ENCODE results near the gene MYO3A. TPM values are rescaled to one million over a fixed set of nuclear protein-coding genes. Genes with fewer than 3 reads are reported as not detected.

The MYO3A gene
- under 1 TPM in 2 of 3 donors, not detected in 1; 0.03 to 0.53 TPM for polyA plus RNA-seq

DNA sequence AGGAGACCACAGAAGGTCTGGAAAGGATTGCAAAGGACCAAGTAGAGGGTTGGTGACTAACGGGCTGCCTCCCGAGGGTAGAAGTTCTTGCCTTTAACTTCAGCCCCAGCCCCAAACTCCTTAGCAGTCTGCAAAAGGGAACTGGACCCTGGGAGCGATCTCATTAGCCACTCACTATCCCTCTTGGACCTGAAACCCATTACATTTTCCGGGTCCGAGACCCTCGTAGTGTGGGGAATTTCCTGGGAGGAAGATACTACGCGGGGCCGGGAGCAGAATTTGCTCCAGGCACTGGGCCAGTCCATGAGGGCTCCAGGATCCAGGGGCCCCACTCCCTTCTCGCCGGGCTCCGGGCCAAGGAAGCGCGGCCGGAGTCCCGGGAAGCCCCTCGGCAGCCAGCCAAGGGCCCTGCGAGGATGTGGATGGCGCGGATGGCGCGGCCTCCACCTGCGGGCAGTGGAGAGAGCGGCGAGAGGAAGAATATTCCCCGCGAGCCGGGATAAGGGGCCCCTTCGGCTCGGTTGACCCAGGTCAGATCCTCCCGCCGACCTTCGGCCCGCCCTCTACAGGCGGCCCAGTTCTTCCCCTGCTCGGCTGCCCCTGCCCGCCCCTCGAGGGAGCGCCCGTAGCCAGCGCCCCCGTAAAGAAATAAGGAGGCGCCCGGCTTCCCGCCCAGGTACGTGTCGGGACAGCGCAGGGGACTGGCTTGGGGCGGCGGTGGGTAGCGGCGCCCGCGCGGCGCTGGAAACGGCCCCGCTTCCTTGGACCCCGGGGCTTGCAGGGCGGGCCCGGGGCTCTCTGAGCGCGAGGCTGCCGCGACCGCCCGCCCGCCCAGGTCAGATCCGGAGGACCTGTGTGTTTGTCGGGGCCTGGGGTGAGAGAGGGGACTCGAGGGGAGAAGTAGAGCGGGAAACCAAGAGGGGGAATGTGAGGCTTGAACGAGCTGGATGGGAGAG is at the start of gene MYO3A:
Gene MYO3A, plus strand, starts transcription at position 577 of the 956 bp plus-strand sequence. CDS start 17,882 bp downstream, outside the sequence.
- H3K27ac ChIP-seq (ENCODE audit: low read depth, low read length): no peak within 1 kb of the TSS
- WGBS, 3 donors: 5 to 8% (median 7%) methylated on average over 54 to 73 of the region's 73 CpGs

DNA sequence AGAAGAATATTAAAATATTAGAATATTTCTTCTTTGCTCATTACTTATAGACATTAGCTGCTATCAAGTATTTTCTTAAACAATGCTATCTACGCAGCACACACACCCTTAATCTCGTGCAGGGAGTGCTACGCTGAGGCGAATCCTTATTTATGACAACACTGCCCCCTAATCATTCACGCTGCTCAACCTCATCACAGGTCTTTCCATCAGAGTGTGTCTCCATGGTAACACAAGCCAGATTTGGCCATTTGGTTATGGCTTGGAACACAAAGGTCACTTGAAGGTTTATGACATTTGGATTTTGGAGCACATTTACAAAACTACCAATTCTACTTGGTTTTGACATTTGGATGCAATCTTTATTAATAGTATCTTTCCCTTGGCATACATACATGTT is 45.4 kb upstream of the MYO3A start:
- H3K27ac ChIP-seq (ENCODE audit: low read depth, low read length): no peak overlapping the region
- WGBS, 3 donors: 54 to 75% (median 70%) methylated on average over 5 of the region's 5 CpGs

- H3K27ac ChIP-seq (ENCODE audit: low read depth, low read length): no peak overlapping the region
- WGBS, 3 donors: 50 to 88% (median 77%) methylated on average over 2 of the region's 2 CpGs
Measured at GRCh38 chr10:25890995-25891394, 43.0 kb upstream of the MYO3A start.

DNA sequence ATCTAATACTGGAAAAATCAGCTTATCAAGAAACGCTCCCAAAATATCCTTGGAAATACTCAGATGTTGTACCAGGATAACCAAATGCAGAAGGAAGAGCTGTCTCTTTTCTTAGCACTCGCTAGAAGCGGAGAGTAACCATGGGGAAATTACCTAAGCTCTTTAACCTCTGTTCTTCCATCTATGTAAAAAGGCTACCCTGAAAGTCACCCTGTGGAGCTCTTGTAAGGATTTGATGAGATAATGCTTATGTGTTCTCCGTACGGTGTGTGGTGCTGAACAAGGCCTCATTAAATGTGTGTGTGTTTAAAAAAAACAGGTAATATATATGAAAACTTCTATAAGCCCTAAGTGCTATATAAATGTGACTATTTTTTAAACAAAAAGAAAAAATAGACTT is 38.2 kb upstream of the MYO3A start:
- 72 to 81% (median 77%) methylated on average over 5 of the region's 5 CpGs for WGBS, 3 donors
- no peak overlapping the region for H3K27ac ChIP-seq (ENCODE audit: low read depth, low read length)

- WGBS, 3 donors: 33 to 66% (median 38%) methylated on average over 3 of the region's 3 CpGs
- H3K27ac ChIP-seq (ENCODE audit: low read depth, low read length): no peak overlapping the region
Measured at GRCh38 chr10:25896421-25896820, 37.6 kb upstream of the MYO3A start.

DNA sequence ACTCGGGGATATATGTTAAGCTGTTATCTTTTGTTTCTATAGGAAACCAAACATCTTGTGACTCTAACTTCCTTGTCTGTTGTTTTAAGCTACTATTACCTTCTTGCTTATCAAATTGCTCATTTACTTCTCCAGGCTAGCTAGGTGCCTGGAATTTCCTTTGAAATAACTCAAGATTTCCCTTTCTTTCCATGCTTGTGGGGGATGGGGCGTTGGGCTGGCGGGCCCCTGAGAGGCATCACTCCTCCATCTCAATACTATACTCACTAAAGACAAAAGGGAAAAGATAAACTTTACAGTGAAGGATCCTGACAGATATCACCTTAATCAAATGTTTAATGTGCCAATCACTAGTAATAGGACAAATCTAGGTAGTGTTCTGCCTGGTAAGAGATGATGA is 34.7 kb upstream of the MYO3A start:
- H3K27ac ChIP-seq (ENCODE audit: low read depth, low read length): no peak overlapping the region
- 47 to 67% (median 54%) methylated on average over 3 of the region's 3 CpGs for WGBS, 3 donors

DNA sequence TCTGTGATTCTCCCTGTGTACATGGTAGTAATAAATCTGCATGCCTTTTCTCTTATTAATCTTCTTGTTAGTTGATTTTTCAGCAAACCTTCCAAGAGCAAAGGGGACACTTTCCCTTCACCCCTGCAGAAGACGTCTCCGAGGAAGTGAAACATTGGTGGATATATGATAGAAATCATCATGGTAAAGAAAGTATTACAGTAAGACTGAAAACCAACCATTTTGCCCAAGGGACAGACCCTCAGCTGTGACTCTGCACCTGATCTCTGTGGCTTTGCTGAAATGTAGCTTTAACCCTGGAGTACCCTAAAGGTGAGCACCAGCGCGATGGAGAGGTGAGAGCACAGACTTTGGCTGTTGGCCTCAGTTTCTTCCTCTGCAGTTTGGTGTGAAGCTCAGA is 32.8 kb upstream of the MYO3A start:
- WGBS, 3 donors: 87 to 90% (median 87%) methylated on average over 4 of the region's 4 CpGs

GRCh38 chr10:25902002-25902401 is 32.0 kb upstream of the MYO3A start:
- WGBS, 3 donors: 79 to 85% (median 84%) methylated on average over 5 of the region's 5 CpGs
- no peak overlapping the region for H3K27ac ChIP-seq (ENCODE audit: low read depth, low read length)

More for the DNA sequence above, 32.8 kb upstream of the MYO3A start:
- H3K27ac ChIP-seq (ENCODE audit: low read depth, low read length): no peak overlapping the region

- WGBS, 3 donors: 59 to 75% (median 69%) methylated on average over 4 of the region's 4 CpGs
- no peak overlapping the region for H3K27ac ChIP-seq (ENCODE audit: low read depth, low read length)
Measured at GRCh38 chr10:25907261-25907660, 26.8 kb upstream of the MYO3A start.

DNA sequence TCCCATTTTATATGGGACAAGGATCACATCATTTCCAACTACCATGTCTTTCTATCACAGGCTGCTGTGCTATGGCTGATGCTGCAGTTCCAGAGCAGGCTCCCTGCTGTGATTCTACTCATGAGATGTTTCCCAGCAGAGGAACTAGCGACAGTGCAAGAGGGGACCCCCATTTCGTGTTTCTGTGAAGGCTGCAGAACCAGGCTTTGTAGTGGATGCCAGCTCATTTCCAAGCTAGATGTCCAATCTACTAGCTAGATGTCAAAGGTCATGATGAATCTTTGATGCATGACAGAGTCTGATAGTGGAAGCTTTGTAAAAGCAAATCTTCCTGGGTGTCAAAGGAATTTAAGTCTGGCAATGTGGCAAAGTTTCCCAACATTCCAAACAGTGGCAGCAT is 21.2 kb upstream of the MYO3A start:
- H3K27ac ChIP-seq (ENCODE audit: low read depth, low read length): no peak overlapping the region
- 11 to 54% (median 21%) methylated on average over 2 of the region's 2 CpGs for WGBS, 3 donors

- no peak overlapping the region for H3K27ac ChIP-seq (ENCODE audit: low read depth, low read length)
- WGBS, 3 donors: 37 to 58% (median 52%) methylated on average over 2 of the region's 2 CpGs
Measured at GRCh38 chr10:25914776-25915175, 19.3 kb upstream of the MYO3A start.

DNA sequence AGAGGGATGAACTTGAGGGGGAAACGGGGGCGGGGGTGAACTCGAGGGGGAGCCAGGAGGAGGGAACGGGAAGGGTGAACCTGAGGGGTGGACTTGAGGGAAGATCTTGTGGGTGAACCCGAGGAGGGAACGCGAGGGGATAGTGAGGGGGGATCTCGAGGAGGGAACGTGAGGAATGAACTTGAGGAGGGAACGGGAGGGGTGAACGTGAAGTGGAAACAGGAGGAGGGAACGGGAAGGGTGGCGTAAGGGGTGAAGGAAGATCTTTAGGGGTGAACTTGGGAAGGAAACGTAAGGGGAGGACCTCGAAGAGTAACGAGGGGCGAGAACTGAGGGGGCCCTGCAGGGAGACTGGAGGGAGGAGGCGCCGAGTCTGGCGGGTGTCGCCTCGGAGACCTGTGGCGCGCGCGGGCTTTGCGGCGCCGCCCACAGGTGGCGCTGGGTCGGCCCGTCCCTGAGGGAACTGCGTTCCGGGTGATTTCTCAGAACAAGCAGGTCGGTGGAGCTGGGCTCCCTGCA is 651 bp downstream of the MYO3A start:
- H3K27ac ChIP-seq (ENCODE audit: low read depth, low read length): no peak overlapping the region
- 0 to 1% (median 1%) methylated on average over 35 of the region's 35 CpGs for WGBS, 3 donors

- H3K27ac ChIP-seq (ENCODE audit: low read depth, low read length): no peak overlapping the region
Measured at GRCh38 chr10:25938405-25938804, 4.4 kb downstream of the MYO3A start.

DNA sequence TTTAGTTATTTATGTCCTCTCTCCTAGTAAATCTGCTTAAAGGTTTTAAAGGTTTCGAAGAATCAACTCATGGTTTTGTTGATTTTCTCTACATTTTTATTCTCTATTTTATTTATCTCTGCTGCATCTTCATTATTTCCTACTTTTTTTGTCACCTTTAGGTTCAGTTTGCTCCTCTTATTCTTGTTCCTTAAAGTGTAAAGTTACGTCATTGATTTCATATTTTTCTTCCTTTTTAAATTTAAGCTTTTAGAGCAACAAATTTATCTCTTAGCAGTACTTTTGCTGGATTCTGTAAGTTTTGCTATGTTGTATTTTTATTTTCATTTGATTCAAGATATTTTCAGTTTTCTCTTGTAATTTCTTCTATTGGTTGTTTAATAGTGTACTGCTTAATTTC is 10.7 kb downstream of the MYO3A start:
- WGBS, 3 donors: 88 to 92% (median 88%) methylated on average over 2 of the region's 2 CpGs
- H3K27ac ChIP-seq (ENCODE audit: low read depth, low read length): no peak overlapping the region

- 65 to 74% (median 72%) methylated on average over 2 of the region's 2 CpGs for WGBS, 3 donors
Measured at GRCh38 chr10:25952857-25953256, 18.8 kb downstream of the MYO3A start.

GRCh38 chr10:25954851-25955250 is 20.8 kb downstream of the MYO3A start:
- H3K27ac ChIP-seq (ENCODE audit: low read depth, low read length): no peak overlapping the region
- WGBS, 3 donors: 65 to 85% (median 77%) methylated on average over 1 of the region's 1 CpG

More at GRCh38 chr10:25952857-25953256, 18.8 kb downstream of the MYO3A start:
- no peak overlapping the region for H3K27ac ChIP-seq (ENCODE audit: low read depth, low read length)

GRCh38 chr10:25959540-25960232 is 25.7 kb downstream of the MYO3A start:
- H3K27ac ChIP-seq (ENCODE audit: low read depth, low read length): no peak overlapping the region
- 53 to 65% (median 59%) methylated on average over 3 of the region's 3 CpGs for WGBS, 3 donors

DNA sequence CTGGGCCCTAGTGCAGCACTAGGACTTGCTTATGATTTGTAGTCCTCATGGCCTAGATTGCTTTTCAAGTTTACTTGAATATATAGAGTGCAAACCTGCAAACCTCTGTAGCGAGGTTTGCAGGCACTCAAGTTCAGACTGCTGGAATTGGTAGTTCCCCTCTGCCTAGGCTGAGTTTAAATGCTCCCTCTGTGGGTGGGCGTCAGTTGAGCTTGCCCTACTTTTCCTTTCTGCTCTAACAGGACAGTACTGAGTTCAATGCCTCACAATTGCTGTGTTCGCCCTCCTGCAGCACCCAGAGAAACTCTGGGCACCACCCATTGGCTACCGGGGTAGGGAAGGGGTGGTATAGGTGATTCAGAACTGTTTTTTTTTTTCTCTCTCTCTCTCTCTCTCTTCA is 31.6 kb downstream of the MYO3A start:
- 74 to 93% (median 88%) methylated on average over 4 of the region's 4 CpGs for WGBS, 3 donors
- H3K27ac ChIP-seq (ENCODE audit: low read depth, low read length): no peak overlapping the region

DNA sequence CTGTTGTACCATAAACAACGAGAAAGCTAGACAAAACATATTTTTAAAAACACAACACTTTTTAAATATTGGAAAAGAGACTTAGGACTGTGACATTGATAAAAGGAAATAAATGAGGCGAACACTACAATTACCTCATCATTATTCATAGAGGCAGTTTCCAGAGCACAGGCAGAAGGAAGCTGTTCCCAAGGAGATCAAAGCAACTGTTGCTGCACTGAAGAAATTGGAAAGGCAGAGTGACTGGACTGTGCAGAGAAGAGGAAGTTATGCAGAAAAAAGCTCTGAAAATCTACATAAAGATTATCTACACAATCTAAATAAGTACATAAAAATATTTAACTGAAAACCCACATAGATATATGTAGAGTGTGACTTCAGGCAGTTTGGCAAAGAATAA is 32.8 kb downstream of the MYO3A start:
- 53 to 56% (median 54%) methylated on average over 2 of the region's 2 CpGs for WGBS, 3 donors
- H3K27ac ChIP-seq (ENCODE audit: low read depth, low read length): no peak overlapping the region

Data from adipose tissue (tissue), 3 donors.